HL-60 (cell line): Measurements from ENCODE around the gene CDH23.

Source experiments
- CTCF ChIP-seq: IDR thresholded peaks from one replicate; pipeline ENCODE4 v1.5.1; 2011; ENCODE audit warnings: low read length, control low read depth, inconsistent platforms; ENCODE audit not compliant: insufficient read depth
- GABPA ChIP-seq: IDR thresholded peaks from 2 replicates; pipeline ENCODE4 v1.6.1; 2012; ENCODE audit warnings: low read depth
- POLR2AphosphoS5 ChIP-seq: IDR thresholded peaks from 2 replicates; pipeline ENCODE4 v1.6.1; 2012; ENCODE audit warnings: low read depth
- SPI1 ChIP-seq: IDR thresholded peaks from 2 replicates; pipeline ENCODE4 v1.6.1; 2012; ENCODE audit warnings: low read depth, mild to moderate bottlenecking, borderline replicate concordance
- TF ChIP-seq, protein P1 (sequence below): IDR thresholded peaks from 2 replicates; pipeline ENCODE4 v1.6.1; 2012; ENCODE audit warnings: low read depth; ENCODE audit not compliant: insufficient replicate concordance

GRCh38 chr10:71848325-71849275 lies 451.9 kb downstream of the CDH23 start:
- TF ChIP-seq CTCF, result no peak
- no peak for TF ChIP-seq POLR2AphosphoS5
- no peak for TF ChIP-seq GABPA
- TF ChIP-seq, protein P1, sequence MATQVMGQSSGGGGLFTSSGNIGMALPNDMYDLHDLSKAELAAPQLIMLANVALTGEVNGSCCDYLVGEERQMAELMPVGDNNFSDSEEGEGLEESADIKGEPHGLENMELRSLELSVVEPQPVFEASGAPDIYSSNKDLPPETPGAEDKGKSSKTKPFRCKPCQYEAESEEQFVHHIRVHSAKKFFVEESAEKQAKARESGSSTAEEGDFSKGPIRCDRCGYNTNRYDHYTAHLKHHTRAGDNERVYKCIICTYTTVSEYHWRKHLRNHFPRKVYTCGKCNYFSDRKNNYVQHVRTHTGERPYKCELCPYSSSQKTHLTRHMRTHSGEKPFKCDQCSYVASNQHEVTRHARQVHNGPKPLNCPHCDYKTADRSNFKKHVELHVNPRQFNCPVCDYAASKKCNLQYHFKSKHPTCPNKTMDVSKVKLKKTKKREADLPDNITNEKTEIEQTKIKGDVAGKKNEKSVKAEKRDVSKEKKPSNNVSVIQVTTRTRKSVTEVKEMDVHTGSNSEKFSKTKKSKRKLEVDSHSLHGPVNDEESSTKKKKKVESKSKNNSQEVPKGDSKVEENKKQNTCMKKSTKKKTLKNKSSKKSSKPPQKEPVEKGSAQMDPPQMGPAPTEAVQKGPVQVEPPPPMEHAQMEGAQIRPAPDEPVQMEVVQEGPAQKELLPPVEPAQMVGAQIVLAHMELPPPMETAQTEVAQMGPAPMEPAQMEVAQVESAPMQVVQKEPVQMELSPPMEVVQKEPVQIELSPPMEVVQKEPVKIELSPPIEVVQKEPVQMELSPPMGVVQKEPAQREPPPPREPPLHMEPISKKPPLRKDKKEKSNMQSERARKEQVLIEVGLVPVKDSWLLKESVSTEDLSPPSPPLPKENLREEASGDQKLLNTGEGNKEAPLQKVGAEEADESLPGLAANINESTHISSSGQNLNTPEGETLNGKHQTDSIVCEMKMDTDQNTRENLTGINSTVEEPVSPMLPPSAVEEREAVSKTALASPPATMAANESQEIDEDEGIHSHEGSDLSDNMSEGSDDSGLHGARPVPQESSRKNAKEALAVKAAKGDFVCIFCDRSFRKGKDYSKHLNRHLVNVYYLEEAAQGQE, result no peak
- no peak for TF ChIP-seq SPI1
